ENCODE results near the gene TDO2.
"Not testable (repeated sequence)": the region's sequence is repeated elsewhere in the genome, so short reads cannot be mapped to it uniquely, and the experiment has no call there.

TDO2 gene

DNA sequence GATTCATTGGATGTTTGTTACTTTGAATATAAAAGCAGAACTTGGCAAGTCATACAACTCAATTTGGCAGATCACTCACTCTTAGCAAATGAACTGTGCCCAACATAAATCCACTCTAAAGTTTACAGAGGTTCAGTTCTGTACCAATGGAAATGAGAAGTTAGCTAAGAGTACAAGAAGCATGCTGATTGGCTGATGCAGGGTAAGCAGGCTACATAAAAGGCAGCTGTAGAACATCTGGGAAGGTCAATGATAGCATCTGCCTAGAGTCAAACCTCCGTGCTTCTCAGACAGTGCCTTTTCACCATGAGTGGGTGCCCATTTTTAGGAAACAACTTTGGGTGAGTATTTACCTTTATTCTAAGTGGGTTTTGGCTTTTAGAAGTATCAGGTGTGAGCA lies at the start of gene TDO2:
TDO2 (plus strand) TSS at position 244 of the 400 bp plus-strand sequence; CDS start at position 307, 63 bp downstream.
- no peak for DNase-seq (ENCODE audit: low read depth in 3 of 3, low spot score in 1 of 3)

DNA sequence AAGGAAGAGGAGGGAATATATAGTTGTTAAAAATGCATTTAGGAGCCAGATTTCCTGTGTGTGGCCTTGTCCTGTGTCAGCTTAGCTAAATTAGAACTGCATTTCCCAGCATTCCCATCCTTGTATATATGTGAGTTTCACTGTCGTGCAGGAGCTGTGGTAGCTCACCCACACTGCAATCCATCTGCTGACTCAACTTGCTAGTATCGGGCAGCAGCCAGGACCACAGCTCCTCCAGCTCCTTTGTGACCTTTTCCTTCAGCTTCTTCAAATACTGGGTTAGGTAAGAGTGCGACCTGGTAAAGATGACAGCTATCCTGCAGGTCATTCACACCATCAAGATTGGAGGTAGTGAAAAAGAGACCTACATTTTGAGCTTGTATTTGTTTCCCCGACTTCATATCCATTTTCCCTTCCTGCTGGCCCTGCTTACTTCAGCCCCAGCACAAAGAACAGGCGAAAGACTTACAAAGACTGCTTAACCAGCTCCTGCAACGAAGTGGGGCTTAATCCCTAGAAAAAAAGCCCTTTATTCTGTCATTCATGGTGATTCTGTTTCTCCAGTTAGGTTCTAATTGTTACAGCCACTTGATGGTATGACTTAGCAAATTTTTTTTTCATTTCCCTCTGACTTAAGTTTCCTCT lies 48.8 kb upstream of the TDO2 start:
- DNase-seq (ENCODE audit: low read depth in 3 of 3, low spot score in 1 of 3), result no peak

- no peak for DNase-seq (ENCODE audit: low read depth in 3 of 3, low spot score in 1 of 3)
Measured at GRCh38 chr4:155855897-155856296, 47.6 kb upstream of the TDO2 start.

GRCh38 chr4:155866177-155866576 lies 37.3 kb upstream of the TDO2 start, which contains the start of gene ASIC5:
Gene ASIC5, minus strand, starts transcription at chr4:155866277. Its CDS starts 51 bp downstream, at chr4:155866226.
- DNase-seq (ENCODE audit: low read depth in 3 of 3, low spot score in 1 of 3), result no peak

- DNase-seq (ENCODE audit: low read depth in 3 of 3, low spot score in 1 of 3), result no peak
Measured at GRCh38 chr4:155875878-155876277, 27.6 kb upstream of the TDO2 start.

DNA sequence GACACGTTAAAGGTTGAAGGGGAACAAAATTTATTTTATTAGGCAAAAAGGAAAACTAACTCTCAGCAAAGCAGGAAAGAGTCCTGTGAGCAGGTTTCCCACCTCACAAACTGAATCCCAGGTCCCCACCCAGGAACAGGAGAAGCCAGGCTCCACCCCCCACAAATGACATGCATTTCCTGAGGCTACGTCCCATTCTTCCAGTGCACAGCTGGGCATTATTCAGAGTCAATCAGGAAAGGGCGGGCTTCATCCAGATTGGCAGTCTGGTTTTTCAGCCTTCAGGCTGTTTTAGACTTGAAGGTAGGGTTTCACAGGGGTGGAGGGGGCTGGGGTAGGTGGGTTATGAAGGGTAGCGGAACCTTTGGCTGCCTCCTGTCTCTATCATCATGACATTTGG lies 25.5 kb upstream of the TDO2 start:
- no peak for DNase-seq (ENCODE audit: low read depth in 3 of 3, low spot score in 1 of 3)

GRCh38 chr4:155878611-155879010 lies 24.9 kb upstream of the TDO2 start:
- no peak for DNase-seq (ENCODE audit: low read depth in 3 of 3, low spot score in 1 of 3)

- no peak for DNase-seq (ENCODE audit: low read depth in 3 of 3, low spot score in 1 of 3)
Measured at GRCh38 chr4:155879767-155880166, 23.7 kb upstream of the TDO2 start.

DNA sequence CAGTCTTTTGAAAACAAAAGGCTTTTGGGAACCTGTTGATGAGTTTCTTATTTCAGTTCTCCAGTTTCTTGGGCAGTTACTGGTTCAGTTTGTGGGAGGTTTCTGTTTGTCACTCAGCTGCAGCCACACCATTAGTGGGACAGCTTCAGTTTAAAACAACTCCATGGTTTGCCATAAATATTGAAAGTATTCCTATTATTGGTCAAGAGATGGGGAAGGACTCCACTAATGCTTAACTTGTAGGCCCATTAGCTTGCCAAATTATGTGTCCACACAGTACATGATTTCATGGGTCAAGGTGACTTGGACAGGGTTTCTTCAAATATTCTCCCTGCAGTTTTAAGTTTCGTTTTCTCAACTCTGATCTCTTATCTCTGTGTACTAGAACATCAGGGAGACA lies 21.9 kb upstream of the TDO2 start:
- no peak for DNase-seq (ENCODE audit: low read depth in 3 of 3, low spot score in 1 of 3)

DNA sequence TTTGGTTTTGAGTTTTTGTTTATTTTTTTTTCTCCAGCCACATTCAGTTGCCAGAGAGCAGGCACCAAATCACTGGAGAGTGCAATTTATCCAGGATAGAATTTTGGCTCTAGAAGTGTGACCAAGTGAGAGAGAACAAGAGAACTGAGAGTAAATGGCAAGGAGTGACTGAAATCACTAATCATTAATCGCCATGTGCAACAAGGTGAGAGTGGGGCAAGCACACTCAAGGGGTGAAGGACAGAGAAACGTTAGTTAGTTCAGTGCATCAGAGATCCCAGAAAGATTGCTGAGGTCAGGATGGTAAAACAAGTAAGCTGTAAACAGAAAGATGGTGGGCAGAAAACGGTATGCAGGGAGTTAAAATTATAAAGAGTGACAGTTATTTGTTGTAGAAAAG lies 19.6 kb upstream of the TDO2 start:
- DNase-seq (ENCODE audit: low read depth in 3 of 3, low spot score in 1 of 3), result no peak

- DNase-seq (ENCODE audit: low read depth in 3 of 3, low spot score in 1 of 3), result no peak
Measured at GRCh38 chr4:155885666-155886065, 17.8 kb upstream of the TDO2 start.

- DNase-seq (ENCODE audit: low read depth in 3 of 3, low spot score in 1 of 3), result no peak
Measured at GRCh38 chr4:155887045-155887444, 16.5 kb upstream of the TDO2 start.

GRCh38 chr4:155887847-155888570 lies 15.5 kb upstream of the TDO2 start:
- DNase-seq (ENCODE audit: low read depth in 3 of 3, low spot score in 1 of 3), result no peak

DNA sequence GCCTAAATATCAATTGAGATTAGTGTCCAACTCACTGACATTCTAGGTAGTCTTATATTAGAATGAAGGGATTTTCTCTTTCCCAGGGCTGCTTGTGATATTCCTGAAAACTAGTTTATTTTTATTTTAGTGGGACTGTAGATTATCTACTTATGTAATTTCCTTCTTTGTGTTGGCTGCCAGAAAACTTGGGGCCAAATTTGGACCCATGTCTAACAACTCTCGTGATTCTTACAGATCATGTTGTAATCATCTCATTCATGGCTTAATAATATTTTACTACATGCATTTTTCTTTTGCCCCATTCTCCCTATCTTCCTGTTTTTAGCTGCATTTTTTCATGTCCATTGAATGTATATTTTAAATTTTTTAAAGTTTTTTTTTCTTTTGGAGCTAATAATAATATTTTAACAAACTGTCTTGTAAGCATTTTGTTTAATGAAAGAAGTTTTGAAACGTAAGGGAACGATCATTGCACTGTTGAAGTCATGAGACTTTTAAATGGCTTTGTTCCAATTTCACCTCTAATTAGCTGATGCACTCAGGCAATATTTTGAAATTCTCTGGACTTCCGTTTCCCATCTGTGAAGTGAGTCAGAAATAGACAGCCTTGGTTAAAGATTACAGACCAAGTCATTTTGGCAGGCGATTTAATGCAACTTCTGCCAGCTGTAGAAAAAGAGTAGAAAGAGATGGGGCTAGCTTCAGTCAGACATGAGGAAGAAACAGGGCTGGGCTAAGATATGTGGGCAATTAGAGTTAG lies 14.3 kb upstream of the TDO2 start:
- DNase-seq (ENCODE audit: low read depth in 3 of 3, low spot score in 1 of 3), result no peak

GRCh38 chr4:155889946-155890345 lies 13.6 kb upstream of the TDO2 start:
- no peak for DNase-seq (ENCODE audit: low read depth in 3 of 3, low spot score in 1 of 3)

GRCh38 chr4:155891058-155891457 lies 12.4 kb upstream of the TDO2 start:
- DNase-seq (ENCODE audit: low read depth in 3 of 3, low spot score in 1 of 3), result no peak

DNA sequence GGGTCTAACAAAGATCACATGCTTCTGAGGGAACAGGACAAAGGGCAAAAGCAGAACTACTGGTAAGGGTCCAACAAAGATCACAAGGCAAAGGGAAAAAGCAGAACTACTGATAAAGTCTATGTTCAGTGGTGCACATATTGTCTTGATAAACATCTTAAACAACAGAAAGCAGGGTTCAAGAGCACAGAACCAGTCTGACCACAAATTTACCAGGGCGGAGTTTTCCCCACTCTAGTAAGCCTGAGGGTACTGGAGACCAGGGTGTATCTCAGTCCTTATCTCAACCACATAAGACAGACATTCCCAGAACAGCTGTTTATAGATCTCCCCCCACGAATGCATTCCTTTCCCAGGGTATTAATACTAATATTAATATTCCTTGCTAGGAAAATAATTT lies 5.1 kb upstream of the TDO2 start:
- not testable (repeated sequence) for DNase-seq (ENCODE audit: low read depth in 3 of 3, low spot score in 1 of 3)

DNA sequence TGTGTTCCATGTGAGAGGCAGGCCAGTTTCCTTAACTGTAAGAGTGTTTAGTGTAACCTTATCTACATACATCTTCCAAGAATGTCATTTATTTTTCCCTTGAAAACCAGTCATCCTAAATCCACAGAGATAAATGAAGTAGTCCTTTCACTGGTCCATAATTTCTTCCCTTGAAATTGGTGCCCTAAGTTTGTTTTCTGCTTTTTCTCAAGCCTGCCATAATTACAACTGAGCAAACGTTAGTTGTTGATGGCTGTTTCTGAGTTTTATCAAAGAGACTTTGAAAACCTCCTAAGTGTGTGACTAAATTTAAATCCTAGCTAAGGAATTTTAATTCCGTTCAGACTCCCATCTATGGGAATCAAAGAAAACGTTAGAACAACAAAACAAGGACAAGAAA lies 3.6 kb upstream of the TDO2 start:
- no peak for DNase-seq (ENCODE audit: low read depth in 3 of 3, low spot score in 1 of 3)

DNA sequence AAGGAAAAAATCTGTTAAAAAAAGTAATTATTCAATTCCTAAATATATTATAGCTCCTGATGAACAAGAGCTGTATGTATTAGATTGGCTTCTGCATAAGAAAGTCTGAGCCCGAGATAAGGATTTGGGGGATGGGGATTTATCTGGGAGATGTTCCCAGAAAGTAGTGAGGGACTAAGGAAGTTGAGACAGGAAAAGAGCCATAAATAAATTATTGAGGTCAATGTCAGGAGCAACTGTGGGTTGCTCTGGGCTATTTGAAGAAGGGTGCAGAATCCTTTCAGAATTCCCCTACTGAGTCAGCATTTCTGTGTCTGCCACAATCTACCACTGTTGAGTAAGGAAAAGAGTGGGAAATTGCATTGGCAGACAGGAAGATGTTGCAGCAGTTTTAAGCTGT lies 3.1 kb upstream of the TDO2 start:
- DNase-seq (ENCODE audit: low read depth in 3 of 3, low spot score in 1 of 3), result no peak

DNA sequence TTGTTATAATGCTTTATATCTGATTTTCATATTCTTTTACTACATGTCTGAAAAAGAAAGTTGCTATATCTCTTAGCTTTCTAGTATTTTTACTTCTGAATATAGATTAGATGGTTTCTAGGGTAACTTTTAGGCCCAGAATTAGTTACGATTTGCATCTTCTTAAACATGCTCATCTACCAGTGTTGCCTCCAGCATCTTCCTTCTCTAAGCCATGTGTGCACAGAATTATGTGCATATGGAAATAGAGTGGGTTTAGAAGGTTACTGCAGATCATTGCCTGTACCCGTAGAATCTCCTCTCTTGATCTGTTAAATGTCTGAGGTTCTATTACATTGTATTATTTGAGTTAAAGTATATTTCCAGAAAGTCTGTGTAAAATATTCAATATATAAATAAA lies 2.5 kb upstream of the TDO2 start:
- DNase-seq (ENCODE audit: low read depth in 3 of 3, low spot score in 1 of 3), result no peak

DNA sequence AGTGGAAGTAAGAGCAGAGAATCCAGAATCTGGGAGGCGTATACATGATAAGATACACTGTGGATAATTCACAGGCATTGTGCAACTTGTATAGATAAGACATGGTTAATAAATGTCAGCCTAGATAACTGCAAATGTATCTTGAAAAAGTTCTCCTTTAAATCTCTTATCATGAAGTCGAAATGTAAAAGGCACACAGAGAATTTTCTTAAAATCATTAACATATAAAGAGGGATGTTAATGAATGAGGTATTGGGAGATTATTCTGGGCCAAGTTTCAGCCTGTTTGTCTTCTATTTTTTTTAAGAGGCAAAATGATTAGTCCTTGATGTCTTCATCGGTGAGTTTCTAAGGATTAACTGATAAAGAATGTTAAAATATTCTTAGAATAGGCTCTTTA lies 835 bp downstream of the TDO2 start:
- no peak for DNase-seq (ENCODE audit: low read depth in 3 of 3, low spot score in 1 of 3)
